K562 (cell line): ENCODE results near the gene C19orf18.

ENCODE experiments used
- CHCHD3 ChIP-seq: fragments of 250-450 bp; sonication (Bioruptor Pico); IDR thresholded peaks from 2 replicates; pipeline ENCODE4 v2.1.2; 2022; ENCODE audit warnings: mild to moderate bottlenecking
- MAFF ChIP-seq: IDR thresholded peaks from 2 replicates; pipeline ENCODE4 v1.6.1; 2012; ENCODE audit warnings: low read length, improper control_type of control experiment
- MXI1 ChIP-seq: IDR thresholded peaks from 2 replicates; pipeline ENCODE4 v1.6.1; 2011; ENCODE audit warnings: low read depth, mild to moderate bottlenecking, improper control_type of control experiment, low read length
- SMARCB1 ChIP-seq: IDR thresholded peaks from 2 replicates; pipeline ENCODE4 v1.6.1; 2011; ENCODE audit warnings: improper control_type of control experiment, low read depth; ENCODE audit not compliant: insufficient read length
- TAF1 ChIP-seq: IDR thresholded peaks from 2 replicates; pipeline ENCODE4 v1.6.1; 2011; ENCODE audit warnings: mild to moderate bottlenecking, low read length, moderate library complexity; ENCODE audit not compliant: insufficient read depth, control insufficient read depth, severe bottlenecking; ENCODE audit errors: extremely low read depth
- TF ChIP-seq, protein P1 (sequence below): IDR thresholded peaks from 3 replicates; pipeline ENCODE4 v1.6.1; 2011; ENCODE audit warnings: borderline replicate concordance, mild to moderate bottlenecking, moderate library complexity; ENCODE audit not compliant: insufficient read length; ENCODE audit errors: extremely low read depth
- TF ChIP-seq, protein P2 (sequence below): sonication (generic); formaldehyde crosslinking; IDR thresholded peaks from 2 replicates; pipeline ENCODE4 v1.5.0; 2020; ENCODE audit warnings: missing genetic modification reagents
- TF ChIP-seq, protein P3 (sequence below): fragments of 450-650 bp; formaldehyde crosslinking; IDR thresholded peaks from 2 replicates; pipeline ENCODE4 v1.4.0; 2022; ENCODE audit warnings: missing genetic modification characterization
- TF ChIP-seq, protein P4 (sequence below): sonication (generic); formaldehyde crosslinking; IDR thresholded peaks from 2 replicates; pipeline ENCODE4 v1.8.1; 2022; ENCODE audit warnings: missing genetic modification reagents
- TF ChIP-seq, protein P5 (sequence below), 3 experiments: IDR thresholded peaks in 2 of 3; conservative IDR thresholded peaks in 1 of 3; 2 replicates each; pipeline ENCODE4 v1.5.1; 2011 to 2012; ENCODE audit warnings: low read length in 3 of 3, mild to moderate bottlenecking in 3 of 3, control low read depth in 2 of 3, improper control_type of control experiment in 1 of 3, inconsistent platforms in 1 of 3, low read depth in 1 of 3, mixed read lengths in 1 of 3, moderate library complexity in 1 of 3; ENCODE audit not compliant: insufficient read depth in 2 of 3

DNA sequence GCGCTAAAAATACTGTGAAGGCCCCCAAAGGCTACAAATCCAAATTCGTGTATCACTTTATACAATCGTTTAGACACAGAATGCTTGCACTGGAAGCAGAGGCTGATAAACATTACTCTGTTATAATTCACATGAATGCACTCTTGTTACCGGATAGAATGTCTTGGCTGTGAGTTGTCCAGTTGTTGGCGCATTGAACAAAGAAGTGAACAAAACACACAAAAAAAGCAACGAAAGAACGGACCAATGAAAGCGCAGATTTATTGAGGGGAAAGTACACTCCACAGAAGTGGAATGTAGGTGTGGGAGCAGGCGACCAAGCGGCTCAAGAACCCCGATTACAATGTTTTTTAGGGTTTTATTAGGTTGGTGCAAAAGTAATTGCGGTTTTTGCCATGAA lies 38.6 kb downstream of the C19orf18 start:
- TF ChIP-seq MAFF (no peak), TAF1 (no peak), SMARCB1 (no peak), MXI1 (no peak), CHCHD3 (CRISPR knock-in tag) (no peak)
- TF ChIP-seq, protein P1, sequence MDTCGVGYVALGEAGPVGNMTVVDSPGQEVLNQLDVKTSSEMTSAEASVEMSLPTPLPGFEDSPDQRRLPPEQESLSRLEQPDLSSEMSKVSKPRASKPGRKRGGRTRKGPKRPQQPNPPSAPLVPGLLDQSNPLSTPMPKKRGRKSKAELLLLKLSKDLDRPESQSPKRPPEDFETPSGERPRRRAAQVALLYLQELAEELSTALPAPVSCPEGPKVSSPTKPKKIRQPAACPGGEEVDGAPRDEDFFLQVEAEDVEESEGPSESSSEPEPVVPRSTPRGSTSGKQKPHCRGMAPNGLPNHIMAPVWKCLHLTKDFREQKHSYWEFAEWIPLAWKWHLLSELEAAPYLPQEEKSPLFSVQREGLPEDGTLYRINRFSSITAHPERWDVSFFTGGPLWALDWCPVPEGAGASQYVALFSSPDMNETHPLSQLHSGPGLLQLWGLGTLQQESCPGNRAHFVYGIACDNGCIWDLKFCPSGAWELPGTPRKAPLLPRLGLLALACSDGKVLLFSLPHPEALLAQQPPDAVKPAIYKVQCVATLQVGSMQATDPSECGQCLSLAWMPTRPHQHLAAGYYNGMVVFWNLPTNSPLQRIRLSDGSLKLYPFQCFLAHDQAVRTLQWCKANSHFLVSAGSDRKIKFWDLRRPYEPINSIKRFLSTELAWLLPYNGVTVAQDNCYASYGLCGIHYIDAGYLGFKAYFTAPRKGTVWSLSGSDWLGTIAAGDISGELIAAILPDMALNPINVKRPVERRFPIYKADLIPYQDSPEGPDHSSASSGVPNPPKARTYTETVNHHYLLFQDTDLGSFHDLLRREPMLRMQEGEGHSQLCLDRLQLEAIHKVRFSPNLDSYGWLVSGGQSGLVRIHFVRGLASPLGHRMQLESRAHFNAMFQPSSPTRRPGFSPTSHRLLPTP = no peak
- TF ChIP-seq, protein P2, sequence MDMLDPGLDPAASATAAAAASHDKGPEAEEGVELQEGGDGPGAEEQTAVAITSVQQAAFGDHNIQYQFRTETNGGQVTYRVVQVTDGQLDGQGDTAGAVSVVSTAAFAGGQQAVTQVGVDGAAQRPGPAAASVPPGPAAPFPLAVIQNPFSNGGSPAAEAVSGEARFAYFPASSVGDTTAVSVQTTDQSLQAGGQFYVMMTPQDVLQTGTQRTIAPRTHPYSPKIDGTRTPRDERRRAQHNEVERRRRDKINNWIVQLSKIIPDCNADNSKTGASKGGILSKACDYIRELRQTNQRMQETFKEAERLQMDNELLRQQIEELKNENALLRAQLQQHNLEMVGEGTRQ (CRISPR knock-in tag) = no peak
- TF ChIP-seq, protein P3, sequence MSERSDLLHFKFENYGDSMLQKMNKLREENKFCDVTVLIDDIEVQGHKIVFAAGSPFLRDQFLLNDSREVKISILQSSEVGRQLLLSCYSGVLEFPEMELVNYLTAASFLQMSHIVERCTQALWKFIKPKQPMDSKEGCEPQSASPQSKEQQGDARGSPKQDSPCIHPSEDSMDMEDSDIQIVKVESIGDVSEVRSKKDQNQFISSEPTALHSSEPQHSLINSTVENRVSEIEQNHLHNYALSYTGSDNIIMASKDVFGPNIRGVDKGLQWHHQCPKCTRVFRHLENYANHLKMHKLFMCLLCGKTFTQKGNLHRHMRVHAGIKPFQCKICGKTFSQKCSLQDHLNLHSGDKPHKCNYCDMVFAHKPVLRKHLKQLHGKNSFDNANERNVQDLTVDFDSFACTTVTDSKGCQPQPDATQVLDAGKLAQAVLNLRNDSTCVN (CRISPR knock-in tag) = no peak
- TF ChIP-seq, protein P4, sequence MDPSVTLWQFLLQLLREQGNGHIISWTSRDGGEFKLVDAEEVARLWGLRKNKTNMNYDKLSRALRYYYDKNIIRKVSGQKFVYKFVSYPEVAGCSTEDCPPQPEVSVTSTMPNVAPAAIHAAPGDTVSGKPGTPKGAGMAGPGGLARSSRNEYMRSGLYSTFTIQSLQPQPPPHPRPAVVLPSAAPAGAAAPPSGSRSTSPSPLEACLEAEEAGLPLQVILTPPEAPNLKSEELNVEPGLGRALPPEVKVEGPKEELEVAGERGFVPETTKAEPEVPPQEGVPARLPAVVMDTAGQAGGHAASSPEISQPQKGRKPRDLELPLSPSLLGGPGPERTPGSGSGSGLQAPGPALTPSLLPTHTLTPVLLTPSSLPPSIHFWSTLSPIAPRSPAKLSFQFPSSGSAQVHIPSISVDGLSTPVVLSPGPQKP (CRISPR knock-in tag) = no peak
- TF ChIP-seq, protein P5, sequence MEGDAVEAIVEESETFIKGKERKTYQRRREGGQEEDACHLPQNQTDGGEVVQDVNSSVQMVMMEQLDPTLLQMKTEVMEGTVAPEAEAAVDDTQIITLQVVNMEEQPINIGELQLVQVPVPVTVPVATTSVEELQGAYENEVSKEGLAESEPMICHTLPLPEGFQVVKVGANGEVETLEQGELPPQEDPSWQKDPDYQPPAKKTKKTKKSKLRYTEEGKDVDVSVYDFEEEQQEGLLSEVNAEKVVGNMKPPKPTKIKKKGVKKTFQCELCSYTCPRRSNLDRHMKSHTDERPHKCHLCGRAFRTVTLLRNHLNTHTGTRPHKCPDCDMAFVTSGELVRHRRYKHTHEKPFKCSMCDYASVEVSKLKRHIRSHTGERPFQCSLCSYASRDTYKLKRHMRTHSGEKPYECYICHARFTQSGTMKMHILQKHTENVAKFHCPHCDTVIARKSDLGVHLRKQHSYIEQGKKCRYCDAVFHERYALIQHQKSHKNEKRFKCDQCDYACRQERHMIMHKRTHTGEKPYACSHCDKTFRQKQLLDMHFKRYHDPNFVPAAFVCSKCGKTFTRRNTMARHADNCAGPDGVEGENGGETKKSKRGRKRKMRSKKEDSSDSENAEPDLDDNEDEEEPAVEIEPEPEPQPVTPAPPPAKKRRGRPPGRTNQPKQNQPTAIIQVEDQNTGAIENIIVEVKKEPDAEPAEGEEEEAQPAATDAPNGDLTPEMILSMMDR (IDR thresholded peaks at IDR 0.05 in 2 of 3, conservative IDR thresholded peaks at IDR 0.05 in 1 of 3; ENCODE audit: insufficient read depth in 2 of 3, low read depth in 1 of 3, low read length in 3 of 3) = no peak
